UCSD-AML1 (cell line): ENCODE measurements around the gene PCBP3.
"Not testable (repeated sequence)": the region's sequence is repeated elsewhere in the genome, so short reads cannot be mapped to it uniquely, and the experiment has no call there.

ENCODE experiments used
- DNase-seq: peaks from one replicate; lab custom pipeline; 2025; ENCODE audit not compliant: unreplicated experiment; lab: John Stamatoyannopoulos, UW

The PCBP3 gene

GRCh38 chr21:45612665-45613019, 30.9 kb upstream of the PCBP3 start:
- DNase-seq, result not testable (repeated sequence)

GRCh38 chr21:45613396-45613795, 30.1 kb upstream of the PCBP3 start:
- DNase-seq, result no peak

GRCh38 chr21:45613881-45614280, 29.6 kb upstream of the PCBP3 start:
- DNase-seq, result no peak

- no peak for DNase-seq
These were observed 28.3 kb upstream of the PCBP3 start for GRCh38 chr21:45615145-45615711.

- no peak for DNase-seq
These were observed 26.3 kb upstream of the PCBP3 start for GRCh38 chr21:45617021-45617921.

GRCh38 chr21:45618287-45618686, 25.2 kb upstream of the PCBP3 start:
- no peak for DNase-seq

- DNase-seq, result no peak
These were observed 24.6 kb upstream of the PCBP3 start for GRCh38 chr21:45618846-45619485.

- DNase-seq, result no peak
These were observed 23.2 kb upstream of the PCBP3 start for GRCh38 chr21:45620201-45620923.

- not testable (repeated sequence) for DNase-seq
These were observed 21.8 kb upstream of the PCBP3 start for GRCh38 chr21:45621435-45622331.

GRCh38 chr21:45622416-45623097, 21.0 kb upstream of the PCBP3 start:
- no peak for DNase-seq

- DNase-seq, result no peak
These were observed 20.1 kb upstream of the PCBP3 start for GRCh38 chr21:45623436-45623835.

- not testable (repeated sequence) for DNase-seq
These were observed 17.4 kb upstream of the PCBP3 start for GRCh38 chr21:45626127-45626526.

- DNase-seq, result no peak
These were observed 14.2 kb upstream of the PCBP3 start for GRCh38 chr21:45629046-45629981.

- DNase-seq, result no peak
These were observed 13.3 kb upstream of the PCBP3 start for GRCh38 chr21:45630066-45630694.

GRCh38 chr21:45630876-45631275, 12.6 kb upstream of the PCBP3 start:
- DNase-seq, result no peak

- DNase-seq, result no peak
These were observed 12.0 kb upstream of the PCBP3 start for GRCh38 chr21:45631540-45631939.

GRCh38 chr21:45632160-45632559, 11.4 kb upstream of the PCBP3 start:
- DNase-seq, result no peak

- DNase-seq, result no peak
These were observed 10.8 kb upstream of the PCBP3 start for GRCh38 chr21:45632637-45633251.
